Naive thymus-derived CD8-positive, alpha-beta T cell (primary cell): Measurements from ENCODE around the gene EFHB. TPM values are rescaled to one million over a fixed set of nuclear protein-coding genes. Genes with fewer than 3 reads are reported as not detected.

Experiments
- ATAC-seq, 2 donors: fragments of 150-1000 bp; cut with Tn5 transposase in 1 of 2; sonication (Bioruptor Pico), chemical (Tn5 transposase) in 1 of 2; 1 replicate in 1 of 2; 2 replicates in 1 of 2; pipeline ENCODE4 v1.10.0; 2021; ENCODE audit warnings: mild to moderate bottlenecking in 2 of 2, moderate library complexity in 2 of 2
- POLR2A ChIA-PET: fragments of 350-600 bp; sonication (Branson Sonifier 250); formaldehyde crosslinking; loops from one replicate; lab custom pipeline; 2021; ENCODE audit warnings: antibody characterized with exemption; lab: Charles Lee
- DNase-seq, 10 donors: peaks; one replicate each; pipeline versions ENCODE4 v3.0.0 to v3.0.0-alpha.2; 2020 to 2022
- H3K27ac Mint-ChIP-seq, 10 donors: one replicate each; pipeline ENCODE4 v1.8.0; 2020 to 2022; ENCODE audit warnings: mild to moderate bottlenecking in 10 of 10, mixed read lengths in 10 of 10, moderate library complexity in 4 of 10, inconsistent platforms in 1 of 10
- H3K27me3 Mint-ChIP-seq, 5 donors: one replicate each; pipeline ENCODE4 v1.8.0; 2021 to 2022; ENCODE audit warnings: mixed read lengths in 5 of 5
- H3K36me3 Mint-ChIP-seq, 3 donors: one replicate each; pipeline ENCODE4 v1.8.0; 2020 to 2022; ENCODE audit warnings: mixed read lengths in 3 of 3, mild to moderate bottlenecking in 2 of 3, inconsistent platforms in 1 of 3
- H3K4me1 Mint-ChIP-seq, 4 donors: one replicate each; pipeline ENCODE4 v1.8.0; 2021 to 2022; ENCODE audit warnings: mixed read lengths in 4 of 4
- H3K4me3 Mint-ChIP-seq, 10 donors: one replicate each; pipeline ENCODE4 v1.8.0; 2020 to 2022; ENCODE audit warnings: mild to moderate bottlenecking in 10 of 10, mixed read lengths in 10 of 10, moderate library complexity in 6 of 10, inconsistent platforms in 1 of 10
- H3K9me3 Mint-ChIP-seq, 9 donors: one replicate each; pipeline ENCODE4 v1.8.0; 2020 to 2022; ENCODE audit warnings: mixed read lengths in 9 of 9, mild to moderate bottlenecking in 3 of 9, inconsistent platforms in 1 of 9, moderate library complexity in 1 of 9
- polyA plus RNA-seq, 3 donors: library from polyadenylated mRNA; unstranded; fragments of 300-500 nt; fragmentation: Illumina TruSeq; gene quantifications; one replicate each; pipeline ENCODE4 v1.2.3, GENCODE V29; 2021
- total RNA-seq, 8 experiments: library from RNA in 2 of 8; stranded (reverse) in 2 of 8; gene quantifications; one replicate each; pipeline ENCODE4 v1.2.3 and lab custom pipeline; 2021 to 2026

EFHB gene
- total and polyA plus RNA-seq, 5 experiments from 2014 or later, result 0.14 to 3.2 (median 0.78) TPM

DNA sequence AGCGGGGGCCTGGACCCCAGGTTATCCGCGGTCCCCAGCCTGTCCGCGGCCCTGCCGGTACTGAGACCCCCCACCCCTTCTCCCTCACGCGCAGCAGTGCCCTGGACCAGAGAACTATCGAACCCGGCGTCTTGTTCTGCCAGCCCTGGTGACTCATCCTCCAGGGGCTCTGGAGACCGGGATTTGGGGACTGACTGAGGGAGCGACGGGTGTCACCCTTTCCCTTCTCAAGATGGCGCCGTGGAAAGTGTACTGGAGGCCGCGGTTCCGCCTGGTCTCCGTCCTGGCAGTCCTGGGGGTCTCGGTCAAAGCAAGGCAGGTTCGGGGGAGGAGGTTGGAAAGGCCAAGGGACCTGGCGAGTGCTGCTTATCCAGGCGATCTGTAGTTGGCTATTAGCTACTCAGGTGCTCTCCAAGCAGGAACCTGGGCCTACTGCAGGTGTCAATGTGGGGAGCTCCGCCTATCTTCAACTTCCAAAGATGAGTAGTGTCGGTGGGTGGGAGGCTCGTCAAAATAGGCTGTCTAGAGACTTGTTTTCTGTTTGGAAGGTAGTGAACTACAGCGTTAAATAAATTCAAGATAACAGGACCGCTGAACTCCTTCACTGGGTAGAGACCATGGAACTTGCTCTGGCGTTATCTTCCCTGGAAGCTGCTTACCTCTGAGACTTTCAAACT lies 13.7 kb upstream of the EFHB start:
- peaks cover 0 to 19% (median 5%) of the 10 kb centered on the region in 3 donors for H3K36me3 Mint-ChIP-seq
- H3K27ac Mint-ChIP-seq, result peak overlapping the region; percentile 98 to 100 (median 99)
- POLR2A ChIA-PET, result interaction anchor here (0.6 to 4.3 kb wide), 8 partner anchors 9 to 239 kb away, joined by 4 to 28 read pairs (median 4); partner anchors contain the start of genes KAT2B and SGO1
- H3K9me3 Mint-ChIP-seq, result no peaks in the 10 kb centered on the region
- no peaks in the 10 kb centered on the region for H3K27me3 Mint-ChIP-seq
- H3K4me3 Mint-ChIP-seq, result peak overlapping the region; percentile 95 to 100 (median 99)
- DNase-seq (peak in 9 of 10 donors; percentile 20 to 74 (median 60)), ATAC-seq (peak; percentile 37 to 43)
- peaks cover 18 to 61% (median 52%) of the 10 kb centered on the region in 4 donors for H3K4me1 Mint-ChIP-seq

- POLR2A ChIA-PET, result interaction anchor here (0.6 to 4.3 kb wide), 10 partner anchors 10 to 239 kb away, joined by 3 to 28 read pairs (median 4); partner anchors contain the start of genes KAT2B and SGO1
- H3K27me3 Mint-ChIP-seq, result no peaks in the 10 kb centered on the region
- H3K36me3 Mint-ChIP-seq, result peaks cover 0 to 15% (median 5%) of the 10 kb centered on the region in 3 donors
- H3K9me3 Mint-ChIP-seq, result no peaks in the 10 kb centered on the region
- H3K4me1 Mint-ChIP-seq, result peaks cover 18 to 55% (median 48%) of the 10 kb centered on the region in 4 donors
- peak; percentile 87 to 98 (median 96) for DNase-seq
- H3K4me3 Mint-ChIP-seq, result peak within 1 kb of the TSS; percentile 95 to 100 (median 99)
- peak; percentile 80 to 83 for ATAC-seq
- peak within 1 kb of the TSS; percentile 98 to 100 (median 99) for H3K27ac Mint-ChIP-seq
Measured at GRCh38 chr3:19946832-19947548, 13.0 kb upstream of the EFHB start, which contains the start of gene RAB5A. Gene RAB5A (plus strand): TSS chr3:19947097. CDS start chr3:19950899, 3,802 bp downstream.

- ATAC-seq (peak; percentile 0 to 10), DNase-seq (peak in 2 of 10 donors; percentile 2 to 14)
- POLR2A ChIA-PET, result interaction anchor here (0.6 to 4.3 kb wide), 5 partner anchors 92 to 240 kb away, joined by 3 to 28 read pairs (median 4); partner anchors contain the start of genes KAT2B and SGO1
- peak overlapping the region; percentile 95 to 100 (median 99) for H3K4me3 Mint-ChIP-seq
- peaks cover 14 to 49% (median 41%) of the 10 kb centered on the region in 4 donors for H3K4me1 Mint-ChIP-seq
- no peaks in the 10 kb centered on the region for H3K27me3 Mint-ChIP-seq
- peak overlapping the region; percentile 98 to 100 (median 99) for H3K27ac Mint-ChIP-seq
- peaks cover 0 to 8% (median 5%) of the 10 kb centered on the region in 3 donors for H3K36me3 Mint-ChIP-seq
- H3K9me3 Mint-ChIP-seq, result no peaks in the 10 kb centered on the region
Measured at GRCh38 chr3:19945969-19946831, 12.2 kb upstream of the EFHB start.

DNA sequence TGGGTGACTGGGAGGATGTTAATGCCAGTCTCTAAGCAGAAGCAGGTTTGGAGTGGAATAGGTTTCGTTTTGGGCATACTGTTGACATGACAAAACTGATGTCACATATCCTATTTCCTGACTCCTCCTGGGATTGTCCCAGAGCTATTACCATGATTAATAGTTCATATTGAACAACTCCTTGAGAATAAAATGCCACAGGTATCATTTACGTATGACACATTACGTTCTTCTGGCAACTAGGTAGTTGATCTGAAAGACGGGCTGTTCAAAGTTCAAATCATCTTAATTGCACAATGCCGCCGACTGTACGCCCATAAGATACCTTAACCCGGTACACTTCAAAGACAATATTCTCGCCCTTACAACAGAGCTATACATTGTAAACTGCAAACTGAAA lies 11.5 kb upstream of the EFHB start:
- Mint-ChIP-seq H3K4me1 (peaks cover 11 to 42% (median 36%) of the 10 kb centered on the region in 4 donors), H3K36me3 (peaks cover 0 to 1% (median 0%) of the 10 kb centered on the region in 3 donors), H3K4me3 (peak overlapping the region; percentile 56 to 100 (median 98)), H3K27me3 (peaks cover 0 to under 1% (median 0%) of the 10 kb centered on the region in 5 donors), H3K27ac (peak overlapping the region in 9 of 10 donors; percentile 70 to 100 (median 99)), H3K9me3 (no peaks in the 10 kb centered on the region)
- POLR2A ChIA-PET, result interaction anchor here (0.6 to 4.3 kb wide), 3 partner anchors 96 to 124 kb away, joined by 3 to 28 read pairs (median 4); partner anchors contain the start of gene KAT2B
- DNase-seq (no peak), ATAC-seq (no peak)

GRCh38 chr3:19940643-19941042 lies 6.6 kb upstream of the EFHB start:
- H3K4me1 Mint-ChIP-seq, result peaks cover 0 to 7% (median 2%) of the 10 kb centered on the region in 4 donors
- no peak for DNase-seq
- no peak for ATAC-seq
- H3K4me3 Mint-ChIP-seq, result no peak overlapping the region
- peaks cover 0 to 20% (median 5%) of the 10 kb centered on the region in 5 donors for H3K27me3 Mint-ChIP-seq
- no peak overlapping the region for H3K27ac Mint-ChIP-seq
- H3K9me3 Mint-ChIP-seq, result no peaks in the 10 kb centered on the region
- H3K36me3 Mint-ChIP-seq, result no peaks in the 10 kb centered on the region
- POLR2A ChIA-PET, result no interaction called here

DNA sequence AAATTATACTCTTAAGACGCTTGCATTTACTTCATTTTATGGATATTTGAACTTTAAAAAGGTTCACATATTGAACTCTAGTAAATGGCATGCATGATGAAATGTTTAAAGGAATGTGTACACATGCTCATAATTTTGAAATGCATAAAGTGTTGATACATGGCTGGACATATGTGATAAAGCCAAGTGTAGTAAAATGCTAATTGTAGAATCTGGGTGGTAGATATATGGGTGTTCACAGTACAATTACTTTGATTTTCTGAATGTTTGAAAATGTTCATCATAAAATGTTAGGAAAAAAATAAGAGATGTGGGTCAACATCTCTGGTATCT lies 4.2 kb upstream of the EFHB start:
- H3K4me3 Mint-ChIP-seq, result no peak overlapping the region
- H3K4me1 Mint-ChIP-seq, result peaks cover 0 to 8% (median 2%) of the 10 kb centered on the region in 4 donors
- H3K27ac Mint-ChIP-seq, result no peak overlapping the region
- no peak for ATAC-seq
- peaks cover 2 to 31% (median 14%) of the 10 kb centered on the region in 5 donors for H3K27me3 Mint-ChIP-seq
- DNase-seq, result no peak
- POLR2A ChIA-PET, result no interaction called here
- H3K36me3 Mint-ChIP-seq, result no peaks in the 10 kb centered on the region
- no peaks in the 10 kb centered on the region for H3K9me3 Mint-ChIP-seq

DNA sequence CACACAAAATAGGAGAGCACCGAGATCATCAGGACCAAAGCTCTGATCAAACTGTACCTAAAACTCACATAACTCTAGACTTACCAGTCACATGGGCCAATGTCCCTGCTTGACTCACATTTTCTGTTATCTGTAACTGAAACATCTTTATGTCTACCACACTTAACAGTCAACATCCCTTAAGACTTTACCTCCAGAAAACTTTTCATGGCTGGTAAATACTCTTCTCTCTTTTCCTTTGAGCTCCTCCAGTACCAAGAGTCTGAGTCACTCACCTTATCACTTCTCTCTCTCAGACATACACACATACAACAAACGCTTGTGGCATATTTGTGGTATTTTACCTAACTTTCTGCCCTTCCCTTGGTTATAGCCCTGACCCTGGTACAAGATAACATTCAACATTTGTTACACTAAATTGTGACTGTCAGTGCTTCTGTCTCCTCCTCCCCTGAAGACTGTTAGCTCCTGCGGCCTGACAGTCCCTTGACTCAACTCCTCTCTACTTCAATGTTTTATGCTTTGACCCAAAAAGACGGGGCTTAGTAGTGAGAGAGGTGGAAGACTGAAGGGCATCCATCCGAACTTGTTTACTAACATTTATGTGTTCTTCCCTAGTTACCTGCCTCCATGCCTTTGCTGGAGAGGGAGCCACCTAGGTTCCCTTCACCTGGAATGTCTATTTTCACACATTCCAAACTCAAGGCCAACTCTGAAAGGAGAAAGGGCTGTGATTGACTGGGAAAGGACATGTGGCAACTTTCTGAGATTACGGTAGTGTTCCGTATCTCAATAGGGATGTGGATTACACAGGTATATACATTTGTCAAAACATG lies 3.7 kb upstream of the EFHB start:
- peaks cover 2 to 36% (median 16%) of the 10 kb centered on the region in 5 donors for H3K27me3 Mint-ChIP-seq
- H3K9me3 Mint-ChIP-seq, result no peaks in the 10 kb centered on the region
- POLR2A ChIA-PET, result no interaction called here
- DNase-seq, result no peak
- no peak for ATAC-seq
- H3K4me1 Mint-ChIP-seq, result peaks cover 0 to 8% (median 2%) of the 10 kb centered on the region in 4 donors
- no peaks in the 10 kb centered on the region for H3K36me3 Mint-ChIP-seq
- H3K4me3 Mint-ChIP-seq, result no peak overlapping the region
- H3K27ac Mint-ChIP-seq, result peak overlapping the region in 1 of 10 donors; percentile 12

GRCh38 chr3:19932422-19932821 lies 1.6 kb downstream of the EFHB start:
- Mint-ChIP-seq H3K4me1 (peaks cover 0 to 10% (median 5%) of the 10 kb centered on the region in 4 donors), H3K4me3 (no peak overlapping the region), H3K27me3 (peaks cover 8 to 27% (median 14%) of the 10 kb centered on the region in 5 donors), H3K27ac (no peak overlapping the region), H3K36me3 (no peaks in the 10 kb centered on the region), H3K9me3 (no peaks in the 10 kb centered on the region)
- no peak for ATAC-seq
- DNase-seq, result no peak
- POLR2A ChIA-PET, result no interaction called here

DNA sequence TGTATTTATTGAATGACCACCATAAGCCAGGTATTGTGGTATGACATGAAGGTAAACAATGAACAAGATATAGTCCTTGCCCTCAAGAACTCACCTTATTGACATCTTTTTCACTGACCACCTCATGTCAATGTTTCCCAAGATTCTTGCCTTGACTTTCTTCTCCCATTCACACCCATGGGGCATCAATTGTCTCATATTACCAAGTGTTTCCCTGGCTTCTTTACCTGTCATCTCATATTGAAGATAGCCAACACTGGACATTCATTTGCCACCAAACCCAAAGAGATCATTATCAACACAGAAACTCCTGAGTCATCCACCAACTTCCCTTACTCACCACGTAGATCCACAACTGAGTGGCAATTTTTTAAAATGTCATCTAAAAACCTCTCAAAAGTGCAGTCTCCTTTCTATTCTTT lies 2.2 kb downstream of the EFHB start:
- POLR2A ChIA-PET, result no interaction called here
- Mint-ChIP-seq H3K27ac (peak overlapping the region in 1 of 10 donors; percentile 1), H3K36me3 (no peaks in the 10 kb centered on the region), H3K4me3 (no peak overlapping the region), H3K4me1 (peaks cover 0 to 10% (median 6%) of the 10 kb centered on the region in 4 donors), H3K9me3 (peaks cover 0 to 2% (median 0%) of the 10 kb centered on the region in 9 donors), H3K27me3 (peaks cover 13 to 28% (median 14%) of the 10 kb centered on the region in 5 donors)
- ATAC-seq (no peak), DNase-seq (no peak)

DNA sequence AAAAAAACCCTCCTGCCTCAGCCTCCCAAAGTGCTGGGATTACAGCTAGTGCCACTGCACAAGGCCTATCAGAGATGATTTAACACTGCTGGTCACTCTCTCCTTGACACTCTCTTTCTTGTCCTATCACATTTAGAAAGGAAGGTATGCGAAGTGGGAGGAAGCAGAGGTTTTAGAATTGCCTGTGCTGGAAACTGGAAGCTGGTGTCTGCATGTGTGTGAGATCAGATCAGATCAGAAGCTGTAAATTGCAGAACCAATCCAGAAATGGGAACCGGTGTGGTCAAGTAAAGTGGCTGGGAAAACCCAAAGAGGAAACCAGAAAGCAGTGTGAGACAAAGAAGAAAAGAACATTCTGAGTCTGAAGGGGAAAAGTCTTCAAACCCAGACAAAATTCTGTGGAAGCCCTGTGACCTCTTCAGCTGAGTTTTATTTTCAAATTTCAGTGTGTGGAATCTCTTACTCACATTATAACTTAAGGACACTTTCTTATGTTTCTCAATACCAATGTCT lies 2.8 kb downstream of the EFHB start:
- Mint-ChIP-seq H3K27ac (peak overlapping the region in 1 of 10 donors; percentile 1), H3K4me3 (no peak overlapping the region), H3K27me3 (peaks cover 13 to 28% (median 14%) of the 10 kb centered on the region in 5 donors), H3K4me1 (peaks cover 0 to 10% (median 6%) of the 10 kb centered on the region in 4 donors), H3K9me3 (peaks cover 0 to 2% (median 0%) of the 10 kb centered on the region in 9 donors), H3K36me3 (no peaks in the 10 kb centered on the region)
- DNase-seq (no peak), ATAC-seq (no peak)
- POLR2A ChIA-PET, result no interaction called here
